GM12873 (cell line): ENCODE data around the gene ZNF653.

ENCODE experiments used
- CTCF ChIP-seq: IDR thresholded peaks from 2 replicates; pipeline ENCODE4 v1.5.1; 2012; ENCODE audit warnings: low read depth, mild to moderate bottlenecking, moderate library complexity, low read length, control low read depth; ENCODE audit not compliant: insufficient read depth; ENCODE audit errors: missing control alignments

Gene ZNF653

GRCh38 chr19:11496391-11497163 is 9.1 kb downstream of the ZNF653 start:
- peak; percentile 87 for TF ChIP-seq CTCF

GRCh38 chr19:11495885-11496284 is 9.8 kb downstream of the ZNF653 start:
- no peak for TF ChIP-seq CTCF

GRCh38 chr19:11495481-11495880 is 10.2 kb downstream of the ZNF653 start:
- TF ChIP-seq CTCF = no peak

- no peak for TF ChIP-seq CTCF
These were observed 10.9 kb downstream of the ZNF653 start for GRCh38 chr19:11494634-11495285.

GRCh38 chr19:11489378-11489777 is 16.3 kb downstream of the ZNF653 start:
- TF ChIP-seq CTCF = no peak

GRCh38 chr19:11486661-11487503 is 18.8 kb downstream of the ZNF653 start:
- no peak for TF ChIP-seq CTCF
